GM12878 (cell line): ENCODE data around the gene MAP4. TPM values are rescaled to one million over a fixed set of nuclear protein-coding genes. Genes with fewer than 3 reads are reported as not detected.

ENCODE experiments used
- ATAC-seq: fragments of 200-7000 bp; cut with Tn5 transposase; 3 replicates; pipeline ENCODE4 v1.9.1; 2020; ENCODE audit warnings: mild to moderate bottlenecking, moderate library complexity
- BruUV-seq: library from RNA; stranded (reverse); fragments of 400-500 nt; replicated peaks from 2 replicates; lab custom pipeline; 2021; lab: Mats Ljungman, UMichigan
- CTCF ChIA-PET: fragments of 300-600 bp; sonication (Branson Sonifier 250); formaldehyde crosslinking; extraction: SDS; loops from one replicate; lab custom pipeline; 2021; ENCODE audit warnings: inconsistent platforms; lab: Yijun Ruan, JAX
- POLR2A ChIA-PET: fragments of 350-600 bp; formaldehyde crosslinking; extraction: SDS; loops from one replicate; lab custom pipeline; 2021; ENCODE audit warnings: inconsistent platforms; lab: Charles Lee
- RAD21 ChIA-PET: fragments of 300-600 bp; sonication (Branson Sonifier 250); formaldehyde crosslinking; loops from one replicate; lab custom pipeline; 2023; ENCODE audit warnings: antibody characterized with exemption; ENCODE audit not compliant: unreplicated experiment; lab: Charles Lee
- SMC1A ChIA-PET: fragments of 300-600 bp; sonication (Branson Sonifier 250); formaldehyde crosslinking; loops from one replicate; lab custom pipeline; 2023; ENCODE audit not compliant: unreplicated experiment, uncharacterized antibody; lab: Charles Lee
- DNase-seq: peaks from one replicate; pipeline ENCODE4 v3.0.0-alpha.2; 2011; ENCODE audit warnings: low read depth, low spot score
- FAIRE-seq: peaks from 3 replicates; lab custom pipeline; 2011; peaks lifted over from hg19 to GRCh38; lab: Jason Lieb, UNC
- H2AFZ ChIP-seq: 2 replicates; pipeline ENCODE4 v1.6.0; 2011; ENCODE audit warnings: low read depth, low read length, control low read depth; ENCODE audit not compliant: control insufficient read depth
- H3K27ac ChIP-seq: 2 replicates; pipeline ENCODE4 v1.5.1; 2011; ENCODE audit warnings: control low read depth; ENCODE audit not compliant: control insufficient read depth, insufficient read depth
- H3K27me3 ChIP-seq, 2 experiments: replicated peaks in 1 of 2; 2 replicates each; pipeline versions ENCODE4 v1.6.0 to v1.6.1; 2011; ENCODE audit warnings: low read length in 1 of 2; ENCODE audit not compliant: control insufficient read depth in 2 of 2, insufficient read depth in 2 of 2
- H3K36me3 ChIP-seq, 2 experiments: 2 replicates each; pipeline ENCODE4 v1.5.1; 2011; ENCODE audit warnings: low read length in 1 of 2; ENCODE audit not compliant: control insufficient read depth in 2 of 2, insufficient read depth in 2 of 2
- H3K4me1 ChIP-seq: 2 replicates; pipeline ENCODE4 v1.6.1; 2011; ENCODE audit warnings: mild to moderate bottlenecking, low read length, moderate library complexity, mixed read lengths; ENCODE audit not compliant: control insufficient read depth, insufficient read depth
- H3K4me2 ChIP-seq: 2 replicates; pipeline ENCODE4 v1.6.0; 2011; ENCODE audit warnings: control low read depth; ENCODE audit not compliant: control insufficient read depth, insufficient read depth
- H3K4me3 ChIP-seq: fragments of 200-600 bp; sonication (generic); 2 replicates; pipeline ENCODE4 v1.5.1; 2016
- H3K79me2 ChIP-seq: 2 replicates; pipeline ENCODE4 v1.6.0; 2011; ENCODE audit warnings: low read length; ENCODE audit not compliant: control insufficient read depth, insufficient read depth
- H3K9ac ChIP-seq: 2 replicates; pipeline ENCODE4 v1.8.0; 2011; ENCODE audit warnings: low read length, control low read depth, mixed read lengths; ENCODE audit not compliant: control insufficient read depth, insufficient read depth
- H3K9me3 ChIP-seq: replicated peaks from 3 replicates; pipeline ENCODE4 v1.5.1; 2011; ENCODE audit warnings: mild to moderate bottlenecking, low read length; ENCODE audit not compliant: control insufficient read depth, insufficient read depth
- H4K20me1 ChIP-seq: 2 replicates; pipeline ENCODE4 v1.6.0; 2011; ENCODE audit not compliant: control insufficient read depth, insufficient read depth
- CBX3 ChIP-seq: fragments of 200-600 bp; sonication (generic); IDR thresholded peaks from 2 replicates; pipeline ENCODE4 v1.6.1; 2016; ENCODE audit warnings: low read depth, borderline replicate concordance
- CTCF ChIP-seq, 3 experiments: IDR thresholded peaks in 2 of 3; conservative IDR thresholded peaks in 1 of 3; 2 replicates each; pipeline ENCODE4 v1.5.1; 2011; ENCODE audit warnings: low read depth in 3 of 3, low read length in 3 of 3, mild to moderate bottlenecking in 3 of 3, control low read depth in 2 of 3, moderate library complexity in 2 of 3, inconsistent platforms in 1 of 3, mixed read lengths in 1 of 3; ENCODE audit not compliant: control insufficient read depth in 2 of 3, insufficient read depth in 1 of 3; ENCODE audit errors: extremely low read depth in 1 of 3
- MAX ChIP-seq: IDR thresholded peaks from 2 replicates; pipeline ENCODE4 v1.6.1; 2012; ENCODE audit warnings: low read depth, low read length, improper control_type of control experiment
- NR2F1 ChIP-seq: fragments of 450-650 bp; conservative IDR thresholded peaks from 2 replicates; pipeline ENCODE4 v1.6.1; 2017; ENCODE audit warnings: mild to moderate bottlenecking
- NRF1 ChIP-seq: conservative IDR thresholded peaks from 2 replicates; pipeline ENCODE4 v1.6.1; 2011; ENCODE audit warnings: mild to moderate bottlenecking, low read depth, low read length, improper control_type of control experiment
- RAD21 ChIP-seq: IDR thresholded peaks from 2 replicates; pipeline ENCODE4 v1.6.1; 2011; ENCODE audit warnings: mild to moderate bottlenecking, low read depth, low read length, moderate library complexity; ENCODE audit not compliant: insufficient read depth
- SRF ChIP-seq, 2 experiments: IDR thresholded peaks; 2 replicates each; pipeline ENCODE4 v1.6.1; 2011; ENCODE audit warnings: low read depth in 2 of 2, low read length in 2 of 2, mild to moderate bottlenecking in 1 of 2, moderate library complexity in 1 of 2
- ZBTB4 ChIP-seq: fragments of 450-650 bp; formaldehyde crosslinking; IDR thresholded peaks from 2 replicates; pipeline ENCODE4 v1.4.0; 2022; ENCODE audit warnings: mild to moderate bottlenecking, moderate library complexity
- ZBTB40 ChIP-seq: fragments of 450-650 bp; IDR thresholded peaks from 2 replicates; pipeline ENCODE4 v1.6.1; 2016; ENCODE audit warnings: mild to moderate bottlenecking, moderate library complexity, borderline replicate concordance
- ZNF207 ChIP-seq: fragments of 450-650 bp; IDR thresholded peaks from 2 replicates; pipeline ENCODE4 v1.6.1; 2014; ENCODE audit warnings: antibody characterized with exemption, mild to moderate bottlenecking, borderline replicate concordance
- WGBS: methylation state at CpG from one replicate; pipeline ENCODE4 v1.1.6; 2016; ENCODE audit warnings: low lambda C conversion rate; ENCODE audit not compliant: insufficient replicate concordance, insufficient coverage; ENCODE audit errors: missing lambda C conversion rate; 5-methylcytosine and 5-hydroxymethylcytosine counted together
- in situ Hi-C: fragments of 300-500 bp; cut with MboI; formaldehyde crosslinking; loops from 9 replicates; pipeline ENCODE4 v1.14.3; 2018; ENCODE audit warnings: mixed read lengths
- intact Hi-C: fragments of 100-400 bp; cut with micrococcal nuclease; formaldehyde crosslinking; loops from one replicate; pipeline ENCODE4 v1.14.2; 2022; ENCODE audit not compliant: unreplicated experiment
- polyA plus RNA-seq, 11 experiments: library from polyadenylated mRNA; depleted of rRNA in 4 of 11; unstranded in 6 of 11; stranded (reverse) in 5 of 11; fragments of >200 nt; fragmentation: Nextera tagmentation in 4 of 11; fragmentation: Illumina TruSeq in 1 of 11; extraction: Ambion mirVana in 4 of 11; extraction: Trizol in 1 of 11; gene quantifications; 1 replicate in 1 of 11; 2 replicates in 10 of 11; pipeline versions ENCODE4 v1.2.1 to v1.2.3, GENCODE V29; 2011 to 2016; ENCODE audit warnings: inconsistent platforms in 2 of 11, missing spikeins in 2 of 11, low read depth in 1 of 11
- total RNA-seq, 4 experiments: library from RNA; depleted of rRNA in 3 of 4; stranded (reverse); fragments of >200 nt in 3 of 4; fragmentation: Illumina TruSeq in 1 of 4; extraction: Trizol in 1 of 4; gene quantifications; 2 replicates each; pipeline versions ENCODE4 v1.2.1 to v1.2.3, GENCODE V29; 2013 to 2021

Gene MAP4
- total and polyA plus RNA-seq, 10 of the 15 experiments (the other 5 are each of a cell fraction or from before 2014, with no cell fraction given): 22.2 to 145 (median 47.2) TPM

GRCh38 chr3:48042071-48042760 lies 26.0 kb upstream of the MAP4 start (continued):
- TF ChIP-seq NRF1: no peak
- TF ChIP-seq ZBTB40: no peak
- TF ChIP-seq SRF (IDR thresholded peaks at IDR 0.05; ENCODE audit: low read depth in 2 of 2, low read length in 2 of 2): no peak
- TF ChIP-seq, all 136 proteins: peak for 24

GRCh38 chr3:48039487-48040190 lies 23.4 kb upstream of the MAP4 start:
- Histone ChIP-seq H3K4me1 (peaks cover 22% of the 10 kb centered on the region), H3K4me2 (no peak overlapping the region), H3K9ac (no peak overlapping the region), H4K20me1 (no peaks in the 10 kb centered on the region), H3K79me2 (peaks cover 43% of the 10 kb centered on the region), H3K9me3 (no peaks in the 10 kb centered on the region), H2AFZ (no peak overlapping the region), H3K4me3 (no peak overlapping the region), H3K27me3 (no peaks in the 10 kb centered on the region), H3K27ac (peak overlapping the region; percentile 28), H3K36me3 (no peaks in the 10 kb centered on the region; a peak in 1 of 4 replicates)
- in situ Hi-C loops (no loop called here), intact Hi-C loops (no loop called here)
- FAIRE-seq: no peak
- BruUV-seq: no TSS peak
- 46% methylated on average over 1 of the region's 1 CpG for WGBS
- CTCF ChIA-PET: interaction anchor here (0.9 to 1.0 kb wide), 2 partner anchors 89 to 395 kb away, joined by 3 read pairs; no protein-coding TSS in a partner anchor
- DNase-seq: no peak
- SMC1A ChIA-PET: no interaction called here
- RAD21 ChIA-PET: interaction anchor here (0.7 kb wide), 1 partner anchor 26 kb away, joined by 4 read pairs; no protein-coding TSS in a partner anchor
- peak; percentile 30 for ATAC-seq
- POLR2A ChIA-PET: no interaction called here
- TF ChIP-seq RAD21 (no peak), CTCF (IDR thresholded peaks at IDR 0.05 in 2 of 3, conservative IDR thresholded peaks at IDR 0.05 in 1 of 3; ENCODE audit: control insufficient read depth in 2 of 3, extremely low read depth in 1 of 3, insufficient read depth in 1 of 3, low read depth in 3 of 3, low read length in 3 of 3) (no peak), CBX3 (no peak), NR2F1 (no peak), ZBTB4 (CRISPR knock-in tag) (no peak), ZNF207 (no peak), MAX (no peak)
